HG03457 (cell line): ENCODE measurements around the gene ARHGAP26.
"Not testable (repeated sequence)": the region's sequence is repeated elsewhere in the genome, so short reads cannot be mapped to it uniquely, and the experiment has no call there.

Source experiments
- ATAC-seq: cut with Tn5 transposase; IDR thresholded peaks from one replicate; pipeline ENCODE4 v1.9.1; 2021; ENCODE audit warnings: moderate number of reproducible peaks; ENCODE audit not compliant: unreplicated experiment

ARHGAP26 gene

DNA sequence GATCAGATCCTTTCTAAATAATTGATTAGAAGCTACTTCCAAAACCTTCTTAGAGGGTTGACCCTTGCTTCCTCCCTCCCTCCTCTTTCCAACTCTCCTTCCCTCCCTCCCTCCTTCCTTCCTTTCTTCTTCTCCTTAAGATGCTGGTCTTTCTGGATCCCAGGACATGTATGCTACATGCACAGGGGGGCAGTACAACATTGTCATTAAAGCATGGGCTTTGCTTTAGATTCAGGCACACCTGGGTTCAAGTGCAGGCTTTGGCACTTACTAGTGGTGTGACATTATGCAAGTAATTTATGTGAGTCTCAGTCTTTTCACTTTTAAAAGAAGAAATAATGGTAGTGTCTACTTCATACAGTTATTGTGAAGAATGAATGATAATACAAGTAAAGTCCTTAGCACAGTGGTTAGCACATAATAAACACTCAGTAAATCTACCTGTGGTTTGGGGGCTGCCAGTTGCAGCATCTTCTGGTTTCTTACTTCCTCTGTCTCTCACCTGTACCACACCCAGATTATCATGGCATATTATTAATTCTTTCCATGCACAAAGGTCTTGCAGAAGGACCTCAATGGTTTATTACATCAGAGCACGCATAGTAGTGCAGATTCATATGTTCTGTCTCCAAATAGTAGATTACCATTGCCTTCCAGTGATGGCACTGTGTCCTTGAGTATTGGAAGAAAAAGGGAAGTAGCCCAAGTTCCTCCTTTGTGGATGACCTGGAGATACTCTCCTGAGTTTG lies 154.1 kb downstream of the ARHGAP26 start:
- ATAC-seq = no peak

DNA sequence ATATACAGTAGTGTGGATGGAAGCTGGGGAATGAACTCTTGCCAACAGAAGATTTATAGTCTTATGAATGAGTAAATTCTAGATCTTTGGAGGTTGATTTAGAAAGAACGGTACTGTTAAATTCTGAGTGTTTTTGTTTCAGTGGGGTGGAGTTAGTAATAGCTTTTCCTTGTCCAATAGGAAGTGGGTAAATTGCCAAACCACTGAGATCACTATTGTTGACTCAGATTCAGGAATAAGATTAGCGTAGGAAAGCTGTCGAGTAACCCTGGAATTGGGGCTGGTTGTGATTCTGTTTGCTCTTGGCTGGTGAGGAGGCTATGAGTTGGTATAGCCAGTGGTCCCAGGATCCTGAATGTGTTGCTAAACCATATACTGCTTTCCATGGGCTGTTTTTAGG lies 155.6 kb downstream of the ARHGAP26 start:
- ATAC-seq = no peak

DNA sequence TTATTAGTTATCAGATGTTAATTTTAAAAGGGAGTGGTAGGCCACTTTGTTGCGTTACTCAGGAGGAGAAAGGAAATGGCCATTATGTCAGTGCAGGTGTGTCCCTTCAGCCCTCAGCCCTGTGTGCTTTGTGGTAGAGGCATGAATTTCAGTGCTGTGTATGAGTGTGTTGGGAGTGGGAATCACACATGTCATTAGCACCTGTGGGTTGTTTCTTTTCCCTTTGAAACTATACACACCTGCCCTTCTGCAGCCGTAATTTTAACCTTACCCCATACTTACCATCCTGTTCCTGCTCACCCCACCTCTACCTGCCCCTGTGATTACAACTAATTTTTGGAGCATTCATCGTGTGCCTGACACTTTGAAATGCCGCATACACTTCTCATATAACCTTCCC lies 156.4 kb downstream of the ARHGAP26 start:
- no peak for ATAC-seq

DNA sequence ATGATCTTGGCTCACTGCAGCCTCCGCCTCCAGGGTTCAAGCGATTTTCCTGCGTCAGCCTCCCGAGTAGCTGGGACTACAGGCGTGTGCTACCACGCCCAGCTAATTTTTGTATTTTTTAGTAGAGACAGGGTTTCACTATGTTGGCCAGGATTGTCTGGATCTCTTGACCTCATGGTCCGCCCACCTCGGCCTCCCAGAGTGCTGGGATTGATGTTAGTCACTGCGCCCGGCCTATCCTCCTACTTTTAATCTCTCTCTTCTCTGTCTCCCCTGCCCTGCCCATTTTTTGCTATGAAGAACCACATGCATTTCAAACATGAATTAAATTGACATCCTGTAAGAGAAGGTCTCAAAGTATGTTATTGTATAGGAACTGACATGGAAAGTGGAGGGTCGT lies 158.8 kb downstream of the ARHGAP26 start:
- ATAC-seq = not testable (repeated sequence)

- ATAC-seq = no peak
Observed at GRCh38 chr5:142929587-142929986, 159.4 kb downstream of the ARHGAP26 start.

GRCh38 chr5:142930395-142931110 lies 160.4 kb downstream of the ARHGAP26 start:
- ATAC-seq = no peak

DNA sequence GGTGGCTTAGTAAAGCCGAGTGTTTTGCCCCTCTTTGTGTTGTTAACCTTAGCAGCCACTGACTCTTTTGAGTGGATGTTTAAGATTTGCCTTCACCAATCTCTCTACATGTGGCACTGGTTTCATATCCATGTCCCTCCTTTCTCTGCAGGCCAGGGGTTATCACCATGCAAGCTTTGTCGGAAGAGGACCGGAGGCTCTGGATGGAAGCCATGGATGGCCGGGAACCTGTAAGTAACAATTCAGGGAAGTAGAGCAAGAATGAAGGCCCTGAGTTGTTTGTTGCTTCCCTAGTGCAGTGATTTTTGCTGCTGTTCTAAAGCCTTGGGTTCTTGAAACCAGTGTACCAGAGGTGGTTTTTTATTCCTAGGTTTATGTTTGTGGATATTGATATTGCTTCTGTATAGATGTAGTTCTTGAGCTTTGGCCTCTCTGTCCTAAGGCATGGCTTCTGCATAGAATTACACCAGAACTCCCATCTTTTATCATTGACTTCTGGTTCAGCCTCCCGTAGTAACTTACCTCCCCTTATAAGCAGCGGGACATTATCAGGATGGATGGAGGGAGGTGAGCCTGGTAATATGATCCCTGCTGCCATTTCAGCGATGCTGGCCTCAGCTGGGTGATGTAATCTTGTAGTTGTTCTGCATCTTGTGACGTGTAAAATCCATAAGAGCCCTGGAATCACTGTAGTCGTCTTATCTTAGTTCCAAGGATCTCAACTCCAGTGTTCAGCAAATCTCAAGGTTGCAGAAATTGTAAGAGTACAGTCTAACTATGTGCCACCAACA lies 161.9 kb downstream of the ARHGAP26 start:
- ATAC-seq = no peak

DNA sequence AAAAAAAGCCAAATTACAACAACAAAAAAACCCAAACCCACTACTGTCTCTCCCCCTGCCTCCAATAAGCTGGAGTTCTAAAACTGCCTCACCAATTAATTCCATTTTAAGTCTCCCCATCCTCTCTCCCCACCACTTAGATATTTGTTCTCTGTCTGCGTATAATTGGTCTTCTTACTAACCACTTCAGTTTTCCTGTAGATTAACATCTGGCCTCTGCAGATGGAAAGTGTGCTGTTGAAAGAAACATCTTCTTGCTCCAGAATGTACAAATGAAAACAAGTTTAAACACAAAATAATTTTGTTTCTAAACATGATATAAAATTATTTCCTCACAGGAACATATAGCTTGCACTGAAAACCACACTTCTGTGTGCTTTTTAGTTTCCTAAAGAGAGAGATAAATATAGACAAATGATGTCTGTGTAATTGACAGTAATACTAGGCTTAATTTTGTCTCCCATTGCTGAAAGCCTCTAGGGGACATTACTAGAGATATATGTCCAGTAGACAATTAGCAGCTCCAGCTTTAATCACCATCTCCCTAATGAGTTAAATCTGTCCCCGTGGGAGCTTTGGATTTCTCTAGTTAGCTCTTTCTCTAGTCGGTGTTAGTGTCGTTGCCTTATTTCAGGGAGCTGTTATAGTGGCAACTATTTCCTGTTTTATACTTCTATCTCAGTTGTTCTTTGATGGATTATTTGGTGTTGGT lies 164.0 kb downstream of the ARHGAP26 start:
- no peak for ATAC-seq

- ATAC-seq = no peak
Observed at GRCh38 chr5:142935014-142935413, 164.8 kb downstream of the ARHGAP26 start.

GRCh38 chr5:142937374-142937773 lies 167.2 kb downstream of the ARHGAP26 start:
- ATAC-seq = no peak

DNA sequence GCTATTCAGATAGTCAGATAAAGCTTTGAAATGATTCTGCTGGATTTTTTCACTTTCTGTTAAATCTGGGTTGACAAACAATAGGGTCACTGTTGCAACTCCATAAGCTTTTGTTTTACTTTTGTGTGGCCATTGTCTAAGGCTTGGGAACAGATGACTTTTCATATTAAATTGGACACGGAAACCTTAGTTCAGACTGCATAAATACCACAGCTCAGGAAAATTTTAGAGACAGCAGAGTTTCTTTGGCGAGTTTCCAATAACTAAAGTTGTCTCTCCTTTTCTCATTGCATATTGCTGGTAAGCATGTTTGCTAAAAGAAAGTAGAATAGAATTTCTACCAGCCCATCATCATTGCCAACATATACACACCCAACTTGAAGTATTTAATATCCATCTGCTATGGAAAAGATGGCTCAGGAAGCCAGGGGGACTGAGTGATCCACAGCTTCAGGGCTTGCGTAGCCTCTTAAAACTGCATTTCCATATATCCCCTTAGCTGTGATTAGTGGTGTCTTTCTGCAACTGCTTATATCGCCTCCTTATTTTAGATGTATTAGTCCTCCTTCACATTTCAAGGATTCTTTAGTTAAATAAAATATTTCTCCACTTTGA lies 168.2 kb downstream of the ARHGAP26 start:
- ATAC-seq = no peak

GRCh38 chr5:142939006-142939405 lies 168.8 kb downstream of the ARHGAP26 start:
- no peak for ATAC-seq

GRCh38 chr5:142939884-142940283 lies 169.7 kb downstream of the ARHGAP26 start:
- no peak for ATAC-seq

- ATAC-seq = no peak
Observed at GRCh38 chr5:142941245-142941644, 171.1 kb downstream of the ARHGAP26 start.

DNA sequence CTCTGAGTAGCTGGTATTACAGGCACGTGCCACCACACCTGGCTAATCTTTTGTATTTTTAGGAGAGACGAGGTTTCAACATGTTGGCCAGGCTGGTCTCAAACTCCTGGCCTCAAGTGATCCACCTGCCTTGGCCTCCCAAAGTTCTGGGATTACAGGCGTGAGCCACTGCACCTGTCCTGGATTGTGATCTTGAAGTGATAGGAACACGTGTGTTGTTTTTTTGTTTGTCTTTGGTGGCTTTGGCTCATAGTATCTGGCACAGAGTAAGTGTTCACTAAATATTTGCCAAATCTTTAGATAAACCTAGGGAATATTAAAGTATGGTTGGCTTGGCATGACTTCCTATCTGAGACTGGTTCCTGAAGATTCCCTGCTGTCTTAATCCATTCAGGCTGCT lies 172.7 kb downstream of the ARHGAP26 start:
- no peak for ATAC-seq

DNA sequence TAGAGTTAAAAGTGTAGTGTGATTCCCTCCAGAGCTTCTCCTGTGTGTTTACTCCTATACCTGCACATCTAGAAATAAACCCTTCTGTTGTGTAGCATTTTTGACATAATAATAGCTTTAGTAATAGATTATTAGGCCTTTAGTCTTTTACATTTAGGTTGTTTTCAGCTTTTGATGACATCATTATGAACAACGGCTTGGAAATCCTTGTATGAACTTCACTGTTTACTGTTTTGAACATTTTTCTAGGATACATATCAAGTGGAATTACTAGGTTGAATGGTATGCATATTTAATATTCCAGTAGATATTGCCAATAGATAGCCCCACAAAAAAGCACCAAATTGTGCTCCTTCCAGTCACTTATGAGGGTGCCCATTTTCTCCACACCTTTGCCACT lies 174.0 kb downstream of the ARHGAP26 start:
- ATAC-seq = no peak

DNA sequence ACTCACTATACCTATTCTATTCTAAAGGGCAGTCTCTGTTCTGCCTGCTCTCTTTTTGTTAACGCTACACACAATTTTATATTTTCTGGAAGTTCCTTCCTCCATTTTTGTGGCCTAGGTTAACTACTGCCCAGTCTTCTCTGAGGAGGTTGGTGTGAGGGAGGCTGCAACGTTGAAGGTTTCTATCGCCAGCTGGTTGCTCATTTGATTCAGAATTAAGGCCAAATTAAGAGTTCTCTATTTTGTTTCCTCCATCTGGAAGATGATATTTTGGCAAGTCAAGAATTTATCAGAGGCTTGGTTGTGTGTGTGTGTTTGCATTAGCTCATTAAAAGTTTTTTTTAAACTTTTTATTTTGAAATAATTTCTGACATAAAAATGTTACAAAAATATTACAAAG lies 175.1 kb downstream of the ARHGAP26 start:
- ATAC-seq = no peak

- no peak for ATAC-seq
Observed at GRCh38 chr5:142945845-142946244, 175.7 kb downstream of the ARHGAP26 start.

DNA sequence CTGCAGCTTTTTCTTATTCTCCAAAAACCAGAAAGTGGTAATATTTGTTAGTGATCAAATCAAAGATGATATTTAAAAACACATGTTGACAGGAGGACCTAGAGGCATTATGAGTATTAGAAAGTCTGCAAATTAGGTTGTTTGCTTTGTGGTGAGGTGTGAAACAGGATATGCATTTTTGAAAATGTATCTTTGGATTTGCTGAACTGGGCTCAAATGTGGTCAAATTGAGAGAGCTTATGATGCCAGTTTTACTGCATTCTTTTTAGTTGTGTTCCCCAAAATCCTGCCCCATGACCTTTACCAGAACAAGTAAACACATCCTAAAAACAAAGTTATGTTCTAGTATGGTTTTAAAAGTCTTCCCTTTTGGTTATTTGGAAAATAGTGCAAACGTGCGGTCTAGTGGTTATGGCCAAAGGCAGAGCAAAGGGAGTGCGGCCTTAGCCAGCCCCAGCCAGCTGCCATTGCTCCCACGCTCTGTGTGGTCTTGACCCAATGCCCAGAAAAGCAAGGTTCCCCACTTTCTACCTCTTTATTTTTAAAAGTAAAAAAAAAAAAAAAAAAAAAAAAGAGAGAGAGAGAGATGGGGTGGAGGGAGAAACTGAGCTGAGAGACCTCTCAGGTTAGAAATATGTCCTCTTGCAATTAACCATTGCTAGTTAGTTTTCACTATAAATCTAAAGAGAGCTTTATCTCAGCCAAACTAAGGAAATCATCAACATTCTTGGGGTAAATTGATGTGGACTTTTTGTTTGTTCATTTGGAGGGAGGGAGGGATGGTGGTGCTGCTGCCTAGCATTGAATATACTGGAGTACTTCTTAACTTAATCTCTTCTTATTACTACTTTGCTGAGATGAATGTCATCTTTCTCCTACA lies 176.6 kb downstream of the ARHGAP26 start:
- no peak for ATAC-seq

DNA sequence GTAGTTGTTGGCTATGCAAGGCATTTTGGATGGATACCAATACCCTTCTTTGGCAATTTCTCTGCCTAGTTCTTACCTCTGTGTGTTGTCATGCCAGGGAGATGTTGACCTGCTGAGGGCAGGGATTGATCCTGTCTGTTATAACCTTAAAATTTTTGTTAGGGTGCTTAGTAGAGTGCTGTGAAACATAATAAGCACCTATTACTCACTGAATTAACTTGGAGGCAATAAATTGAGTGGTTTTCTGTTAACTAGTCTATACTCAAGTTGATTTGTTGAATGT lies 177.2 kb downstream of the ARHGAP26 start:
- no peak for ATAC-seq
